ENCODE measurements around the gene DOCK1.

DNA sequence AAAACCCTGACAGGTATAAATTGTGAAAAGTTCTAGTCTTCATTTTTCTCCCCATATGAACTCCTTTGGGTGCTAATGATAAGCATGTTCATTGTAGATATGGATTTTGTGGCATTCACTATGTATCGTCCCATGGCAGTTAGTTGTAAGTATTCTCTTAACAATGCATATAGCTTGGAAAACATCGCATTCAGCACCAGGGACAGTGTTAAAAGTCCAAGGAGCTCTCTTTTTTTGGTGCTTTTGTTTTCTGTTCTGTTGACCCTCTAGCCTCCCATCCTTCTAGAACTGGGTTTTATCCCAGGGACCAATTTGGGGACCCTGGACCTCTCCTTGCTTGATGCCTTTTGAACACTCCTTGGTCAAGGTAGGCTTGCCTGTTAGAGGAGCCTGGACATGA, 253.4 kb downstream of the DOCK1 start:
- no peak for TF ChIP-seq POLR2A (IDR thresholded peaks at IDR 0.05)
- TF ChIP-seq, protein P1, sequence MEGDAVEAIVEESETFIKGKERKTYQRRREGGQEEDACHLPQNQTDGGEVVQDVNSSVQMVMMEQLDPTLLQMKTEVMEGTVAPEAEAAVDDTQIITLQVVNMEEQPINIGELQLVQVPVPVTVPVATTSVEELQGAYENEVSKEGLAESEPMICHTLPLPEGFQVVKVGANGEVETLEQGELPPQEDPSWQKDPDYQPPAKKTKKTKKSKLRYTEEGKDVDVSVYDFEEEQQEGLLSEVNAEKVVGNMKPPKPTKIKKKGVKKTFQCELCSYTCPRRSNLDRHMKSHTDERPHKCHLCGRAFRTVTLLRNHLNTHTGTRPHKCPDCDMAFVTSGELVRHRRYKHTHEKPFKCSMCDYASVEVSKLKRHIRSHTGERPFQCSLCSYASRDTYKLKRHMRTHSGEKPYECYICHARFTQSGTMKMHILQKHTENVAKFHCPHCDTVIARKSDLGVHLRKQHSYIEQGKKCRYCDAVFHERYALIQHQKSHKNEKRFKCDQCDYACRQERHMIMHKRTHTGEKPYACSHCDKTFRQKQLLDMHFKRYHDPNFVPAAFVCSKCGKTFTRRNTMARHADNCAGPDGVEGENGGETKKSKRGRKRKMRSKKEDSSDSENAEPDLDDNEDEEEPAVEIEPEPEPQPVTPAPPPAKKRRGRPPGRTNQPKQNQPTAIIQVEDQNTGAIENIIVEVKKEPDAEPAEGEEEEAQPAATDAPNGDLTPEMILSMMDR (IDR thresholded peaks at IDR 0.05), result no peak
